ENCODE results near the gene C2CD4C. TPM values are rescaled to one million over a fixed set of nuclear protein-coding genes. Genes with fewer than 3 reads are reported as not detected.
"Not testable (repeated sequence)": the region's sequence is repeated elsewhere in the genome, so short reads cannot be mapped to it uniquely, and the experiment has no call there.

C2CD4C gene
- polyA plus RNA-seq, 4 donors, result 0.27 to 3.1 (median 0.80) TPM; not detected in 1

- Histone ChIP-seq H3K9me3 (ENCODE audit: control insufficient read depth in 2 of 2, insufficient read depth in 1 of 2, low read depth in 1 of 2, low read length in 1 of 2) (no peaks in the 10 kb centered on the region), H3K4me1 (ENCODE audit: control insufficient read depth in 3 of 3, insufficient read depth in 2 of 3, low read depth in 1 of 3, low read length in 2 of 3) (no peaks in the 10 kb centered on the region), H3K36me3 (ENCODE audit: control insufficient read depth in 3 of 3, insufficient read depth in 2 of 3, low read depth in 1 of 3, low read length in 3 of 3) (no peaks in the 10 kb centered on the region), H3K4me3 (ENCODE audit: low read depth in 1 of 3, low read length in 3 of 3) (no peak overlapping the region), H3K27ac (ENCODE audit: low read depth in 1 of 3, low read length in 2 of 3) (no peak overlapping the region), H3K27me3 (ENCODE audit: control insufficient read depth in 3 of 3, insufficient read depth in 3 of 3, low read length in 3 of 3) (no peaks in the 10 kb centered on the region)
- FAIRE-seq, result no peak
- WGBS, 3 donors, result 87 to 93% (median 91%) methylated on average over 8 of the region's 8 CpGs
- no peak for DNase-seq
Measured at GRCh38 chr19:366951-367350, 42.0 kb downstream of the C2CD4C start.

- H3K27ac ChIP-seq (ENCODE audit: low read depth in 1 of 3, low read length in 2 of 3), result no peak overlapping the region
- DNase-seq (no peak), FAIRE-seq (no peak)
- WGBS, 3 donors, result 88 to 91% (median 89%) methylated on average over 17 of the region's 17 CpGs
- H3K4me3 ChIP-seq (ENCODE audit: low read depth in 1 of 3, low read length in 3 of 3), result no peak overlapping the region
- H3K36me3 ChIP-seq (ENCODE audit: control insufficient read depth in 3 of 3, insufficient read depth in 2 of 3, low read depth in 1 of 3, low read length in 3 of 3), result no peaks in the 10 kb centered on the region
- no peaks in the 10 kb centered on the region for H3K9me3 ChIP-seq (ENCODE audit: control insufficient read depth in 2 of 2, insufficient read depth in 1 of 2, low read depth in 1 of 2, low read length in 1 of 2)
- no peaks in the 10 kb centered on the region for H3K27me3 ChIP-seq (ENCODE audit: control insufficient read depth in 3 of 3, insufficient read depth in 3 of 3, low read length in 3 of 3)
- H3K4me1 ChIP-seq (ENCODE audit: control insufficient read depth in 3 of 3, insufficient read depth in 2 of 3, low read depth in 1 of 3, low read length in 2 of 3), result no peaks in the 10 kb centered on the region
Measured at GRCh38 chr19:366205-366783, 42.7 kb downstream of the C2CD4C start.

- H3K27ac ChIP-seq (ENCODE audit: low read depth in 1 of 3, low read length in 2 of 3), result no peak overlapping the region
- FAIRE-seq (no peak), DNase-seq (no peak)
- no peaks in the 10 kb centered on the region for H3K9me3 ChIP-seq (ENCODE audit: control insufficient read depth in 2 of 2, insufficient read depth in 1 of 2, low read depth in 1 of 2, low read length in 1 of 2)
- no peak overlapping the region for H3K4me3 ChIP-seq (ENCODE audit: low read depth in 1 of 3, low read length in 3 of 3)
- no peaks in the 10 kb centered on the region for H3K4me1 ChIP-seq (ENCODE audit: control insufficient read depth in 3 of 3, insufficient read depth in 2 of 3, low read depth in 1 of 3, low read length in 2 of 3)
- H3K27me3 ChIP-seq (ENCODE audit: control insufficient read depth in 3 of 3, insufficient read depth in 3 of 3, low read length in 3 of 3), result no peaks in the 10 kb centered on the region
- no peaks in the 10 kb centered on the region for H3K36me3 ChIP-seq (ENCODE audit: control insufficient read depth in 3 of 3, insufficient read depth in 2 of 3, low read depth in 1 of 3, low read length in 3 of 3)
- 54 to 68% (median 61%) methylated on average over 17 of the region's 17 CpGs for WGBS, 3 donors
Measured at GRCh38 chr19:364496-365287, 44.3 kb downstream of the C2CD4C start.

DNA sequence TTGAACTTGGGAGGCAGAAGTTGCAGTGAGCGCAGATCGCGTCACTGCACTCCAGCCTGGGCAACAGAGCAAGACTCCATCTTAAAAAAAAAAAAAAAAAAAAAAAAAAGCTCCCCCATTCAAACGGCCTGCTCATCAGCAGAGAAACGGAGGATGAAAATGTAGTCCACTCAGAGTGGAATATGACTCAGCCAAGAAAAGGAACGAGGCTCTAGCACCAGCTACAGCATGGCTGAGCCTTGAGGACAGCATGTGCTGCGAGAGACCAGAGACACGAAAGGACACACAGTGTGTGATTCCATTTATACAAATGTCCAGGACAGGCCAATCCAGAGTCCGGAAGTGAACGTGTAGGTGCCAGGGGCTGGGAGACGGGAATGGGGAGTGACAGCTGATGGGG is 46.3 kb downstream of the C2CD4C start:
- Histone ChIP-seq H3K9me3 (ENCODE audit: control insufficient read depth in 2 of 2, insufficient read depth in 1 of 2, low read depth in 1 of 2, low read length in 1 of 2) (no peaks in the 10 kb centered on the region), H3K4me1 (ENCODE audit: control insufficient read depth in 3 of 3, insufficient read depth in 2 of 3, low read depth in 1 of 3, low read length in 2 of 3) (no peaks in the 10 kb centered on the region), H3K4me3 (ENCODE audit: low read depth in 1 of 3, low read length in 3 of 3) (no peak overlapping the region), H3K27me3 (ENCODE audit: control insufficient read depth in 3 of 3, insufficient read depth in 3 of 3, low read length in 3 of 3) (peaks cover 0 to 3% (median 0%) of the 10 kb centered on the region in 3 donors), H3K27ac (ENCODE audit: low read depth in 1 of 3, low read length in 2 of 3) (no peak overlapping the region), H3K36me3 (ENCODE audit: control insufficient read depth in 3 of 3, insufficient read depth in 2 of 3, low read depth in 1 of 3, low read length in 3 of 3) (no peaks in the 10 kb centered on the region)
- FAIRE-seq (no peak), DNase-seq (no peak)
- WGBS, 3 donors, result 67 to 83% (median 75%) methylated on average over 11 of the region's 11 CpGs

DNA sequence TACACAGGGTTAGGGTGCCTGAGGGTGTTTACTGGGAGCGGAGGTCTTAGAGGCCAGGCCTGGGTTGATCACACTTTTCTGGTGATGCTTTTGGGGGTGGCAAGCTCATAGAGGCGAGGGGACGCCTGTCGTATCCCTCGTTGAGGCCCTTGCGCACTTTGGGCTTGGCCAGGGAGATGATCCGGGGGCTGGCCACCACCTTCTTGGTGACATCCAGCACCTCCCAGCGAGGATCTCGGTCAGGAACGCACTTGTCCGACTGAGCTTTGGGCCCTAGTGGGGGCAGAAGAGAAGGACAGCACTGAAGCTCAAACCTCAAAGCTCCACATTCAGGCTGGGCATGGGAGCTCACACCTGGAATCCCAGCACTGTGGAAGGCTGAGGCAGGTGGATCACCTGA is 46.8 kb downstream of the C2CD4C start:
- Histone ChIP-seq H3K27me3 (ENCODE audit: control insufficient read depth in 3 of 3, insufficient read depth in 3 of 3, low read length in 3 of 3) (peaks cover 0 to 3% (median 3%) of the 10 kb centered on the region in 3 donors), H3K9me3 (ENCODE audit: control insufficient read depth in 2 of 2, insufficient read depth in 1 of 2, low read depth in 1 of 2, low read length in 1 of 2) (no peaks in the 10 kb centered on the region), H3K4me1 (ENCODE audit: control insufficient read depth in 3 of 3, insufficient read depth in 2 of 3, low read depth in 1 of 3, low read length in 2 of 3) (no peaks in the 10 kb centered on the region), H3K4me3 (ENCODE audit: low read depth in 1 of 3, low read length in 3 of 3) (no peak overlapping the region), H3K27ac (ENCODE audit: low read depth in 1 of 3, low read length in 2 of 3) (no peak overlapping the region), H3K36me3 (ENCODE audit: control insufficient read depth in 3 of 3, insufficient read depth in 2 of 3, low read depth in 1 of 3, low read length in 3 of 3) (no peaks in the 10 kb centered on the region)
- WGBS, 3 donors, result 87 to 93% (median 92%) methylated on average over 11 of the region's 11 CpGs
- DNase-seq, result no peak
- FAIRE-seq, result no peak

DNA sequence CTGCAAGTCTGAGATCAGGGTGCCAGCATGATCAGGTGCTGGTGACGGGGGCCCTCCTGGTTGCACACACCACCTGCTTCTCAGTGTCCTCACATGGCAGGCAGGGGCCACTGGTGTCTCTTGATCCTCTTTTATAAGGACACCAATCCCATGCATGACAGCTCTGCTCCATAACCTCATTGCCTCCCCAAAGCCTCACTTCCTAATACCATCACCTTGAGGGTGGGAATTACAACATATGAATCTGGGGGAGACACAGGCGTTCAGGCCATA is 49.4 kb downstream of the C2CD4C start:
- DNase-seq, result no peak
- H3K27me3 ChIP-seq (ENCODE audit: control insufficient read depth in 3 of 3, insufficient read depth in 3 of 3, low read length in 3 of 3), result peaks cover 0 to 3% (median 3%) of the 10 kb centered on the region in 3 donors
- WGBS, 3 donors, result 64 to 81% (median 73%) methylated on average over 2 of the region's 2 CpGs
- no peaks in the 10 kb centered on the region for H3K36me3 ChIP-seq (ENCODE audit: control insufficient read depth in 3 of 3, insufficient read depth in 2 of 3, low read depth in 1 of 3, low read length in 3 of 3)
- H3K27ac ChIP-seq (ENCODE audit: low read depth in 1 of 3, low read length in 2 of 3), result no peak overlapping the region
- no peak overlapping the region for H3K4me3 ChIP-seq (ENCODE audit: low read depth in 1 of 3, low read length in 3 of 3)
- H3K9me3 ChIP-seq (ENCODE audit: control insufficient read depth in 2 of 2, insufficient read depth in 1 of 2, low read depth in 1 of 2, low read length in 1 of 2), result no peaks in the 10 kb centered on the region
- no peaks in the 10 kb centered on the region for H3K4me1 ChIP-seq (ENCODE audit: control insufficient read depth in 3 of 3, insufficient read depth in 2 of 3, low read depth in 1 of 3, low read length in 2 of 3)
- no peak for FAIRE-seq

DNA sequence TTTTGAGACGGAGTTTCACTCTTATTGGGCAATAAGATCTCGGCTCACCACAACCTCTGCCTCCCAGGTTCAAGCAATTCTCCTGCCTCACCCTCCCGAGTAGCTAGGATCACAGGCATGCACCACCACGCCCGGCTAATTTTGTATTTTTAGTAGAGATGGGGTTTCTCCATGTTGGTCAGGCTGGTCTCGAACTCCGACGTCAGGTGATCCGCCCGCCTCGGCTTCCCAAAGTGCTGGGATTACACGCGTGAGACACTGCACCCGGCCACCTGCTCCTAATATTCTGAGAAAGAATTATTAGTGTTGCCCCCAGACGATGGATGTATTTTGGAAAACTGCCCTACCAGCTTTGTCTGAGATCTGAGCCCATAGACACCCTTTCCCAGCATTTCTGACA is 53.4 kb downstream of the C2CD4C start:
- DNase-seq; H3K4me1 ChIP-seq (ENCODE audit: control insufficient read depth in 3 of 3, insufficient read depth in 2 of 3, low read depth in 1 of 3, low read length in 2 of 3): not testable (repeated sequence)

More for the DNA sequence above, 53.4 kb downstream of the C2CD4C start:
- not testable (repeated sequence) for H3K27me3 ChIP-seq (ENCODE audit: control insufficient read depth in 3 of 3, insufficient read depth in 3 of 3, low read length in 3 of 3); H3K27ac ChIP-seq (ENCODE audit: low read depth in 1 of 3, low read length in 2 of 3); H3K4me3 ChIP-seq (ENCODE audit: low read depth in 1 of 3, low read length in 3 of 3); H3K36me3 ChIP-seq (ENCODE audit: control insufficient read depth in 3 of 3, insufficient read depth in 2 of 3, low read depth in 1 of 3, low read length in 3 of 3); FAIRE-seq; H3K9me3 ChIP-seq (ENCODE audit: control insufficient read depth in 2 of 2, insufficient read depth in 1 of 2, low read depth in 1 of 2, low read length in 1 of 2)
- 88 to 92% (median 90%) methylated on average over 15 of the region's 15 CpGs for WGBS, 3 donors
